ENCODE measurements around the gene PTX4.

GRCh38 chr16:1449201-1449788 is 39.4 kb downstream of the PTX4 start:
- TF ChIP-seq CTCF (IDR thresholded peaks at IDR 0.05; ENCODE audit: extremely low read depth in 1 of 2, insufficient read depth in 1 of 2, low read depth in 1 of 2, low read length in 2 of 2) (no peak), EZH2 (IDR thresholded peaks at IDR 0.05; ENCODE audit: borderline replicate concordance, low read depth, low read length, severe bottlenecking) (no peak), POLR2A (IDR thresholded peaks at IDR 0.05; ENCODE audit: low read depth, low read length) (no peak), JUN (IDR thresholded peaks at IDR 0.05; ENCODE audit: borderline replicate concordance, insufficient read depth, insufficient read length, low read depth) (no peak), POLR2AphosphoS5 (IDR thresholded peaks at IDR 0.05; ENCODE audit: insufficient read depth, low read depth, low read length) (no peak), MAX (IDR thresholded peaks at IDR 0.05; ENCODE audit: insufficient read depth, insufficient read length) (no peak)

Measured in endothelial cell of umbilical vein (primary cell).